Activated B cell treated with CpG ODN at 0.5 μM for 24 hours (primary cell): Measurements from ENCODE around the gene GNMT. TPM values are rescaled to one million over a fixed set of nuclear protein-coding genes. Genes with fewer than 3 reads are reported as not detected.

Experiments
- ATAC-seq: fragments of 200-7000 bp; cut with Tn5 transposase; one replicate; pipeline ENCODE4 v1.10.0; 2021; ENCODE audit warnings: low read depth, mild to moderate bottlenecking, moderate library complexity
- CTCF ChIA-PET: fragments of 350-600 bp; sonication (Branson Sonifier 250); formaldehyde crosslinking; loops from one replicate; lab custom pipeline; 2021; ENCODE audit warnings: antibody characterized with exemption; lab: Charles Lee
- POLR2A ChIA-PET: fragments of 350-600 bp; sonication (Branson Sonifier 250); formaldehyde crosslinking; loops from one replicate; lab custom pipeline; 2021; ENCODE audit warnings: antibody characterized with exemption; lab: Charles Lee
- DNase-seq: peaks from one replicate; pipeline ENCODE4 v3.0.0; 2022
- H3K27ac Mint-ChIP-seq: one replicate; pipeline ENCODE4 v1.8.0; 2020; ENCODE audit warnings: mixed read lengths
- H3K27me3 Mint-ChIP-seq: one replicate; pipeline ENCODE4 v1.8.0; 2021; ENCODE audit warnings: mixed read lengths
- H3K36me3 Mint-ChIP-seq: one replicate; pipeline ENCODE4 v1.8.0; 2021; ENCODE audit warnings: low read depth, mixed read lengths
- H3K4me1 Mint-ChIP-seq: one replicate; pipeline ENCODE4 v1.8.0; 2021; ENCODE audit warnings: mixed read lengths
- H3K4me3 Mint-ChIP-seq: one replicate; pipeline ENCODE4 v1.8.0; 2020; ENCODE audit warnings: mild to moderate bottlenecking, mixed read lengths
- H3K9me3 Mint-ChIP-seq: one replicate; pipeline ENCODE4 v1.8.0; 2020; ENCODE audit warnings: mixed read lengths
- CTCF ChIP-seq: fragments of 200-600 bp; IDR thresholded peaks from one replicate; pipeline ENCODE4 v1.8.0; 2022; ENCODE audit warnings: antibody characterized with exemption, mild to moderate bottlenecking
- intact Hi-C: fragments of 100-400 bp; cut with micrococcal nuclease; formaldehyde crosslinking; loops from one replicate; pipeline ENCODE4 v1.15.1; 2024
- total RNA-seq: library from RNA; stranded (reverse); gene quantifications from 2 replicates; pipeline ENCODE4 v1.2.3, GENCODE V29; 2022

The GNMT gene
- total RNA-seq = 1.7 and 2.3 TPM in 2 replicates

DNA sequence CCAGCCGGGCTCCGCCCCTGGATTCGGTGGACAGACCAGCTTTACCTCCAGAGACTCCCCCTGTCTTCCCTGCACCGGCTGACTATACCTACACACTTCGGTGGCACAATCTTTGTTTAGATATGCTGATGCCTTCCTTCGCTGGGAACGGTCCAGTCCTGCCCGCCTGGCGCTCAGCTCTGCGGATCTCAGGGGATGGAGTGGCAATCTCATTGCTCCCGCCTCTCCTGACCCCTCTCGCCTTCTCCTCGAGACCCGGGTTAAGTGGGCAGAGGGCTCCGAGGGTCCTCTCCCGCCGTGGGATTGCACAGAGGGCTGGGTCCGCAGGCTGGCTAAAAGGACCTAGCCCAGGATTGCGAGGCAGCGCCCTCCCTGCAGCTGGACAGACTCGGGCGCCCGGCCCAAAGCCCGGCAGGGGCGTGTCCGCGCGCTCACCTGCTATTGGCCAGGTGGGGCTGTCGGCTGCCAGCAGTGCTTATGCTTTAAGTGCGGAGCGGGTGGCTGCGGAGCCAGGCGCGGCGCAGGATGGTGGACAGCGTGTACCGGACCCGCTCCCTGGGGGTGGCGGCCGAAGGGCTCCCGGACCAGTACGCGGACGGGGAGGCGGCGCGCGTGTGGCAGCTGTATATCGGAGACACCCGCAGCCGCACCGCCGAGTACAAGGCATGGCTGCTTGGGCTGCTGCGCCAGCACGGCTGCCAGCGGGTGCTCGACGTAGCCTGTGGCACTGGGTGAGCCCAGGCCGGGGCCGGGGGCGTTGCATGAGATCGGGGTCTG is at the start of gene GNMT:
GNMT (plus strand) TSS at position 512 of the 777 bp plus-strand sequence; CDS start at position 526, 14 bp downstream.
- ATAC-seq (peak; percentile 83), DNase-seq (peak; percentile 47)
- no peak for TF ChIP-seq CTCF
- Mint-ChIP-seq H3K4me3 (peak within 1 kb of the TSS; percentile 70), H3K9me3 (no peaks in the 10 kb centered on the region), H3K27me3 (no peaks in the 10 kb centered on the region), H3K4me1 (peaks cover 14% of the 10 kb centered on the region), H3K27ac (peak within 1 kb of the TSS; percentile 7), H3K36me3 (peaks cover 17% of the 10 kb centered on the region)
- intact Hi-C loops = loop anchor here (2.0 kb wide), 3 partner anchors 18 to 182 kb away; partner anchors contain the start of gene PEX6
- POLR2A ChIA-PET = interaction anchor here (0.5 to 2.8 kb wide), 6 partner anchors 14 to 178 kb away, joined by 3 to 18 read pairs (median 4); partner anchors contain the start of genes CNPY3 and PEX6
- CTCF ChIA-PET = interaction anchor here (0.6 to 1.1 kb wide), 2 partner anchors 9 to 195 kb away, joined by 3 read pairs; no protein-coding TSS in a partner anchor

DNA sequence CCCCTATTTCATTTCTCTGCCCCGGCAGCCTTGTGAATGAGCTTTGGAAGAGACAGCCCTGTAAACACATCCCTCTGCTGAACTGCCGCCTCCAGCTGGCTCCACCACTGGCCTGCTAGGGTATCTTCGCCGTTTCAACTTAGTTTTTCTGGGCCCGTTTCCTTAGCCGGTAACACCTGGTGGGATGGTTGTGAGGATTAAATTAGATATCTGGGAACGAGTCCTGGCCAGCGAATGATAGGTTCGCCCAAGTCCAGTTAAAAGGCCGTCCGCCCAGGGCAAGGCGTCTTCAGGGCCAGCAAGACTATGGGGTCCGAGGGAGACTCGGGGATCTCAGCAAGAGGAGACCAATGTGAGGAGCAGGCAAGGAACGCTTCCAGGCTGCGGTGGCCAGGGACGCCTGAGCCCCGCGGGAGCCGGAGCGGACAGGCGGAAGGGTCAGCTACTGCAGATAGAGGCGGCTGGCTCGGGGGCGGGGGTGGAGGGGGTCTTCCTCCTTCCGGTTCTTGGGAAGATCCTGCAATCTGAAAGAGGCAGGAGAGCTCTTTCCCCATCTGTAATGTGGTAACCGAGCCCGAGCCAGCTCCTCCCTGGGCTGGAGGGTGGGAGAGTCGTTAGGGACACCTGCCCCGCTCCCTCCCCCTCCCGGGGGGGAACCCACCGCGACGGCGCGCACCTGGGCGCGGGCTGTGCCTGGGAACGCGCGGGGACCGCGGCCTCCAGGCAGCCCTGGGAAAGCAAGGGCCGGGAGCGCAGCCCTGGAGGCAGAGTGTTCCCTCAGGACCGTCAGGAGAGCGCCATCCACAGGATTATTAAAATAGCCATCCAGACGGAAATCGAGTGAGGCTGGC is 49.2 kb upstream of the GNMT start:
- ChIA-PET POLR2A (interaction anchor here (1.6 kb wide), 1 partner anchor 18 kb away, joined by 10 read pairs; the partner anchor contains the start of gene CNPY3), CTCF (interaction anchor here (1.1 kb wide), 1 partner anchor 232 kb away, joined by 4 read pairs; no protein-coding TSS in a partner anchor)
- H3K9me3 Mint-ChIP-seq = no peaks in the 10 kb centered on the region
- no peaks in the 10 kb centered on the region for H3K27me3 Mint-ChIP-seq
- H3K4me1 Mint-ChIP-seq = peaks cover 8% of the 10 kb centered on the region
- H3K27ac Mint-ChIP-seq = no peak overlapping the region
- no peaks in the 10 kb centered on the region for H3K36me3 Mint-ChIP-seq
- ATAC-seq = no peak
- no peak for TF ChIP-seq CTCF
- intact Hi-C loops = loop anchor here (1.0 kb wide), 1 partner anchor 19 kb away; no protein-coding TSS in a partner anchor
- H3K4me3 Mint-ChIP-seq = peak overlapping the region; percentile 61
- no peak for DNase-seq

- POLR2A ChIA-PET = interaction anchor here (1.4 to 3.1 kb wide), 2 partner anchors 15 to 20 kb away, joined by 3 to 20 read pairs; partner anchors contain the start of gene CNPY3
- no peaks in the 10 kb centered on the region for H3K36me3 Mint-ChIP-seq
- H3K4me3 Mint-ChIP-seq = no peak overlapping the region
- ATAC-seq = no peak
- TF ChIP-seq CTCF = no peak
- CTCF ChIA-PET = interaction anchor here (0.6 to 0.7 kb wide), 2 partner anchors 23 to 298 kb away, joined by 3 read pairs; no protein-coding TSS in a partner anchor
- no peak overlapping the region for H3K27ac Mint-ChIP-seq
- H3K9me3 Mint-ChIP-seq = no peaks in the 10 kb centered on the region
- peaks cover 8% of the 10 kb centered on the region for H3K4me1 Mint-ChIP-seq
- H3K27me3 Mint-ChIP-seq = no peaks in the 10 kb centered on the region
- intact Hi-C loops = no loop called here
- DNase-seq = no peak
Observed at GRCh38 chr6:42914546-42914945, 46.0 kb upstream of the GNMT start.

GRCh38 chr6:42915732-42916131 is 44.8 kb upstream of the GNMT start, which contains the start of gene PTCRA:
Gene PTCRA (plus strand): TSS chr6:42916053. CDS start chr6:42916070, 17 bp downstream.
- Mint-ChIP-seq H3K27me3 (no peaks in the 10 kb centered on the region), H3K4me3 (no peak within 1 kb of the TSS), H3K36me3 (no peaks in the 10 kb centered on the region), H3K27ac (no peak within 1 kb of the TSS), H3K4me1 (peaks cover 8% of the 10 kb centered on the region), H3K9me3 (no peaks in the 10 kb centered on the region)
- ChIA-PET CTCF (no interaction called here), POLR2A (interaction anchor here (0.7 to 3.1 kb wide), 3 partner anchors 9 to 48 kb away, joined by 3 to 20 read pairs (median 5); partner anchors contain the start of gene CNPY3)
- TF ChIP-seq CTCF = no peak
- intact Hi-C loops = no loop called here
- ATAC-seq = peak; percentile 50
- no peak for DNase-seq
